ENCODE results near the gene UCK2.

UCK2 gene

DNA sequence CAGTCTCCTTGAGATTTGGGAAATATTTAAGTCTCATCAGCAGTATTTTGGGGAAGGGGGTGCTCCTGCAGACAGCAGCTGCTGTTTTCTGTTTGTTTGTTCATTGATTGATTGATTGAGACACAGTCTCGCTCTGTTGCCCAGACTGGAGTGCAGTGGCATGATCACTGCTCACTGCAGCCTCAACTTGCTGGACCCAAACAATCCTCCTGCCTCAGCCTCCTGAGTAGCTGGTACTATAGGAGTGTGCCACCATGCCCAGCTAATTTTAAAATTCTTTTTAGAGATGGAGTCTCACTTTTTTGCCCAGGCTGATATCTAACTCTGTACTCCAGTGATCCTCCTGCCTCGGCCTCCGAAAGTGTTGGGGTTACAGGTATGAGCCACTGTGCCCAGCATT is 18.2 kb downstream of the UCK2 start:
- TF ChIP-seq, protein P1, sequence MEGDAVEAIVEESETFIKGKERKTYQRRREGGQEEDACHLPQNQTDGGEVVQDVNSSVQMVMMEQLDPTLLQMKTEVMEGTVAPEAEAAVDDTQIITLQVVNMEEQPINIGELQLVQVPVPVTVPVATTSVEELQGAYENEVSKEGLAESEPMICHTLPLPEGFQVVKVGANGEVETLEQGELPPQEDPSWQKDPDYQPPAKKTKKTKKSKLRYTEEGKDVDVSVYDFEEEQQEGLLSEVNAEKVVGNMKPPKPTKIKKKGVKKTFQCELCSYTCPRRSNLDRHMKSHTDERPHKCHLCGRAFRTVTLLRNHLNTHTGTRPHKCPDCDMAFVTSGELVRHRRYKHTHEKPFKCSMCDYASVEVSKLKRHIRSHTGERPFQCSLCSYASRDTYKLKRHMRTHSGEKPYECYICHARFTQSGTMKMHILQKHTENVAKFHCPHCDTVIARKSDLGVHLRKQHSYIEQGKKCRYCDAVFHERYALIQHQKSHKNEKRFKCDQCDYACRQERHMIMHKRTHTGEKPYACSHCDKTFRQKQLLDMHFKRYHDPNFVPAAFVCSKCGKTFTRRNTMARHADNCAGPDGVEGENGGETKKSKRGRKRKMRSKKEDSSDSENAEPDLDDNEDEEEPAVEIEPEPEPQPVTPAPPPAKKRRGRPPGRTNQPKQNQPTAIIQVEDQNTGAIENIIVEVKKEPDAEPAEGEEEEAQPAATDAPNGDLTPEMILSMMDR (IDR thresholded peaks at IDR 0.05; ENCODE audit: low read depth, low read length, missing control alignments), result no peak
- DNase-seq (ENCODE audit: low read depth), result no peak
- H3K4me3 ChIP-seq (ENCODE audit: low read depth, low read length), result no peak overlapping the region
- in situ Hi-C loops (cut with HindIII; ENCODE audit: low sequenced_read_pairs), result no loop called here

DNA sequence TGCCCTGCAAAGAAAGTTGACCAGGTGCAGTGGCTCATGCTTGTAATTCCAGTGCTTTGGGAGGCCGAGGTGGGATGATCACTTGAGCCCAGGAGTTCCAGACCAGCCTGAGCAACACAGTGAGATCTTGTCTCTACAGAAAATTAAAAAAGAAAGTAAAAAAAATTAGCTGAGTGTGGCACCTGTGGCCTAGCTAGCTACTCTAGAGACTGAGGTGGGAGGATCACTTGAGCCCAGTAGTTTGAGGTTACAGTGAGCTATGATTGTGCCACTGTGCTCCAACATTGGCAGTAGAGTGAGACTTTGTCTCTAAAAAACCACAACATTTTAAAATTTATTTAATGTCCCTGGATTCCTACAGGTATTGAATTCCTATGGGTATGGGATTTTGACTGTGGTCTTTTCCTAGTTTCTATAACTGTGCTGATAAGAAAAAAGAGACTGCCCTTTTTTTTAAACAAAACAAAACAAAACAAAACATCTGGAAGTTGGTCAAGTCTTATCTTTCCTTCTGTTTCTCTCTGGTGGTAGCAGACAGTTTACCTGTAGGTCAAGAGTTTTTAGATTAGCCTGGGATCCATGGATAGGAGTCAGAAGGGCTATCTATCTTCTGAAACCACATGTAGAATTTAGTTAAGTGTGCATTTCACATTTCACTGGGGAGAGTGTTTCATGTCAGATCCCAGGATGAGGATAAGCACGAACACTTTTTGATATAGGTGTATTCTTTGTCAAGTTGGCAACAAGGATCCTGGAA is 18.8 kb downstream of the UCK2 start:
- DNase-seq (ENCODE audit: low read depth), result no peak
- TF ChIP-seq, protein P1 (IDR thresholded peaks at IDR 0.05; ENCODE audit: low read depth, low read length, missing control alignments), result no peak
- H3K4me3 ChIP-seq (ENCODE audit: low read depth, low read length), result no peak overlapping the region
- in situ Hi-C loops (cut with HindIII; ENCODE audit: low sequenced_read_pairs), result no loop called here

GRCh38 chr1:165847486-165847885 is 20.1 kb downstream of the UCK2 start:
- no peak for DNase-seq (ENCODE audit: low read depth)
- TF ChIP-seq, protein P1 (IDR thresholded peaks at IDR 0.05; ENCODE audit: low read depth, low read length, missing control alignments), result no peak
- H3K4me3 ChIP-seq (ENCODE audit: low read depth, low read length), result no peak overlapping the region
- in situ Hi-C loops (cut with HindIII; ENCODE audit: low sequenced_read_pairs), result no loop called here

DNA sequence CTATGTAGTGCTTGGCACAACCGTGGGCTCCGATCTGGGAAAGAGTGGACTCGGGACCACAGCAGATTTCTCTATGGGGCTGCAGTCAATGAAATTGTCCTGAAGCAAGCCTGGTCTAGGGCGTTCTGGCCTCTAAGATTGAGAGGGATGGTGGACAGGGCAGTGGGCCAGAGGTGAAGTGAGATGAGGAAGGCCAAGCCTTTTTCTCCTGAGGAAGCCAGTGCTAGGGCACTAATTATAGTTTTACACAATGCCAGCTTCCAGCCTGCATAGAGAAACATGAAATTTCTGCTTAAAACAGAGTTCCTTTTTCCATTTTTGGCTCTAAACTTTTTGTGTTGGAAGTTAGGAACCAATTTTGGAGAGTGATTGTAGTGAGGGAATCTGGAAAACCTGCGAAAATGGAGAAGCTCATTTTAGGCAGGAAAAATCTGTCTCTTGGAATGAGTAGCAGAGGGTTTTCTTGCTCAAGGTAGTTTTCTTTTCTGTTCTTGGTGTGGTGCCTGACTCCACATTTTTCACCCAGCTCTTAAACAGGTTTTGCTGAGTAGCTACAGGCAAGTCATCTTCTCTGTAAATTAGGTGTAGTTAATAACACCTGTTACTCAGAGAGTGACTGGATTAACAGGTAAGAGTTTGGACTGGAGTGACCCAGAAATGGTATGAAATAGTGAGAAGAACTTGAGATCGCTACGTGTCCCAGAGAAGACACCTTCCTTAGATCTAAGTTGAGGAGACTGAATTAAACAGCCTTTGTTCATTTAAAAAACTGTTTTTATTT is 22.1 kb downstream of the UCK2 start:
- no peak for DNase-seq (ENCODE audit: low read depth)
- TF ChIP-seq, protein P1 (IDR thresholded peaks at IDR 0.05; ENCODE audit: low read depth, low read length, missing control alignments), result no peak
- in situ Hi-C loops (cut with HindIII; ENCODE audit: low sequenced_read_pairs), result no loop called here
- no peak overlapping the region for H3K4me3 ChIP-seq (ENCODE audit: low read depth, low read length)

GRCh38 chr1:165851034-165851658 is 23.7 kb downstream of the UCK2 start:
- no peak overlapping the region for H3K4me3 ChIP-seq (ENCODE audit: low read depth, low read length)
- no peak for DNase-seq (ENCODE audit: low read depth)
- TF ChIP-seq, protein P1 (IDR thresholded peaks at IDR 0.05; ENCODE audit: low read depth, low read length, missing control alignments), result no peak
- in situ Hi-C loops (cut with HindIII; ENCODE audit: low sequenced_read_pairs), result no loop called here

- H3K4me3 ChIP-seq (ENCODE audit: low read depth, low read length), result no peak overlapping the region
- DNase-seq (ENCODE audit: low read depth), result no peak
- TF ChIP-seq, protein P1 (IDR thresholded peaks at IDR 0.05; ENCODE audit: low read depth, low read length, missing control alignments), result no peak
- in situ Hi-C loops (cut with HindIII; ENCODE audit: low sequenced_read_pairs), result no loop called here
Observed at GRCh38 chr1:165852871-165853270, 25.5 kb downstream of the UCK2 start.
